H1 (cell line): ENCODE results near the gene FLT3. TPM values are rescaled to one million over a fixed set of nuclear protein-coding genes. Genes with fewer than 3 reads are reported as not detected.

Experiments used
- CHD7 ChIP-seq: fragments of 300-600 bp; sonication (generic); IDR thresholded peaks from 2 replicates; pipeline ENCODE4 v1.7.1; 2012; ENCODE audit warnings: low read length, moderate library complexity, mild to moderate bottlenecking, inconsistent platforms; ENCODE audit not compliant: insufficient replicate concordance
- EP300 ChIP-seq, 2 experiments: IDR thresholded peaks; 1 replicate in 1 of 2; 2 replicates in 1 of 2; pipeline ENCODE4 v1.6.1; 2011 to 2012; ENCODE audit warnings: low read depth in 2 of 2, low read length in 2 of 2, mild to moderate bottlenecking in 2 of 2, borderline replicate concordance in 1 of 2, inconsistent platforms in 1 of 2, moderate library complexity in 1 of 2
- JUND ChIP-seq: IDR thresholded peaks from 2 replicates; pipeline ENCODE4 v1.6.1; 2011; ENCODE audit warnings: mild to moderate bottlenecking, improper control_type of control experiment, low read length
- MAFK ChIP-seq: IDR thresholded peaks from 2 replicates; pipeline ENCODE4 v1.6.1; 2012; ENCODE audit warnings: low read depth, mild to moderate bottlenecking, improper control_type of control experiment, low read length
- POU5F1 ChIP-seq: IDR thresholded peaks from 2 replicates; pipeline ENCODE4 v1.6.1; 2011; ENCODE audit warnings: low read depth, mild to moderate bottlenecking, low read length, moderate library complexity
- RNF2 ChIP-seq: fragments of 200-900, 300-1000 bp; sonication (generic); IDR thresholded peaks from 2 replicates; pipeline ENCODE4 v1.7.1; 2016; ENCODE audit warnings: borderline replicate concordance, low read depth, mild to moderate bottlenecking, antibody characterized with exemption, low read length; ENCODE audit not compliant: poor library complexity, severe bottlenecking; ENCODE audit errors: missing control alignments
- RXRA ChIP-seq: IDR thresholded peaks from 2 replicates; pipeline ENCODE4 v1.6.1; 2011; ENCODE audit warnings: low read depth, mild to moderate bottlenecking, low read length, moderate library complexity; ENCODE audit not compliant: insufficient read depth
- SIN3A ChIP-seq, 2 experiments: IDR thresholded peaks in 1 of 2; conservative IDR thresholded peaks in 1 of 2; 2 replicates each; pipeline ENCODE4 v1.6.1; 2011 to 2012; ENCODE audit warnings: low read length in 2 of 2, improper control_type of control experiment in 1 of 2, low read depth in 1 of 2, mild to moderate bottlenecking in 1 of 2
- TCF12 ChIP-seq: IDR thresholded peaks from 2 replicates; pipeline ENCODE4 v1.6.1; 2011; ENCODE audit warnings: low read depth, mild to moderate bottlenecking, low read length
- polyA plus RNA-seq, 7 experiments: library from polyadenylated mRNA; depleted of rRNA in 3 of 7; stranded (reverse) in 5 of 7; unstranded in 2 of 7; fragments of >200 nt in 5 of 7; fragments of 200-250 nt in 2 of 7; gene quantifications; 1 replicate in 5 of 7; 2 replicates in 1 of 7; 4 replicates in 1 of 7; pipeline versions ENCODE4 v1.2.1 to v1.2.3, GENCODE V29; 2011 to 2013; ENCODE audit warnings: missing spikeins in 2 of 7, mixed read lengths in 2 of 7
- total RNA-seq: library from RNA; stranded (reverse); fragmentation: NEBNext Ultra II Directional; extraction: Animal tissue kit (Norgen Biotek cat#: 25700); gene quantifications from 2 replicates; pipeline ENCODE4 v1.2.1, GENCODE V29; 2021

FLT3 gene
- total and polyA plus RNA-seq, 2 of the 8 experiments (the other 6 are each of a cell fraction or from before 2014, with no cell fraction given) = 0.44 to 0.71 TPM

GRCh38 chr13:27969082-27969865 lies 131.1 kb downstream of the FLT3 start, which contains the start of gene CDX2 (continued):
- TF ChIP-seq CHD7 (no peak), RNF2 (peak; percentile 4), POU5F1 (no peak), EP300 (IDR thresholded peaks at IDR 0.05; ENCODE audit: borderline replicate concordance in 1 of 2, low read depth in 2 of 2, low read length in 2 of 2) (peak in 1 of 2 experiments; percentile 38; a peak in 1 of 3 replicates), MAFK (no peak), SIN3A (conservative IDR thresholded peaks at IDR 0.05 in 1 of 2, IDR thresholded peaks at IDR 0.05 in 1 of 2; ENCODE audit: low read depth in 1 of 2, low read length in 2 of 2) (no peak), TCF12 (no peak), RXRA (no peak), JUND (no peak)
